Measurements from ENCODE around the gene SGSH.

GRCh38 chr17:80223142-80223815, 3.1 kb upstream of the SGSH start:
- TF ChIP-seq POLR2A (IDR thresholded peaks at IDR 0.05) (no peak), CTCF (IDR thresholded peaks at IDR 0.05) (no peak)

All from uterus (tissue), 2 donors.